H9 (cell line): Measurements from ENCODE around the gene CSRNP3. TPM values are rescaled to one million over a fixed set of nuclear protein-coding genes. Genes with fewer than 3 reads are reported as not detected.

ENCODE experiments used
- DNase-seq: peaks from one replicate; pipeline ENCODE4 v3.0.0-alpha.2; 2017
- H2AFZ ChIP-seq: one replicate; pipeline ENCODE4 v1.6.1; 2013; ENCODE audit warnings: mild to moderate bottlenecking, low read length, control low read depth, moderate library complexity
- H2AK5ac ChIP-seq: 2 replicates; pipeline ENCODE4 v1.6.1; 2013; ENCODE audit warnings: low read length, control low read depth, mixed read lengths; ENCODE audit not compliant: insufficient read length
- H2BK120ac ChIP-seq: one replicate; pipeline ENCODE4 v1.6.1; 2013; ENCODE audit warnings: low read depth, mild to moderate bottlenecking, low read length, control low read depth, inconsistent platforms; ENCODE audit not compliant: poor library complexity, severe bottlenecking
- H2BK12ac ChIP-seq: 2 replicates; pipeline ENCODE4 v1.6.1; 2013; ENCODE audit warnings: low read length, control low read depth, mixed read lengths, low read depth; ENCODE audit not compliant: insufficient read length
- H2BK15ac ChIP-seq: 2 replicates; pipeline ENCODE4 v1.6.1; 2013; ENCODE audit warnings: low read depth, low read length, control low read depth
- H2BK20ac ChIP-seq: one replicate; pipeline ENCODE4 v1.6.1; 2013; ENCODE audit warnings: low read depth, mild to moderate bottlenecking, low read length, control low read depth, inconsistent platforms; ENCODE audit not compliant: poor library complexity, severe bottlenecking
- H2BK5ac ChIP-seq: 2 replicates; pipeline ENCODE4 v1.6.1; 2013; ENCODE audit warnings: low read length, control low read depth, mixed read lengths; ENCODE audit not compliant: insufficient read length
- H3K14ac ChIP-seq: 2 replicates; pipeline ENCODE4 v1.6.1; 2013; ENCODE audit warnings: low read length, control low read depth; ENCODE audit not compliant: insufficient read depth
- H3K18ac ChIP-seq: 2 replicates; pipeline ENCODE4 v1.6.1; 2013; ENCODE audit warnings: low read depth, mild to moderate bottlenecking, mixed read lengths, low read length, control low read depth; ENCODE audit not compliant: insufficient read length
- H3K23ac ChIP-seq: 2 replicates; pipeline ENCODE4 v1.6.1; 2013; ENCODE audit warnings: low read length, control low read depth, mixed read lengths, low read depth; ENCODE audit not compliant: insufficient read length
- H3K23me2 ChIP-seq: 2 replicates; pipeline ENCODE4 v1.6.1; 2013; ENCODE audit warnings: low read depth, mild to moderate bottlenecking, mixed read lengths, low read length, control low read depth; ENCODE audit not compliant: insufficient read length, poor library complexity, severe bottlenecking
- H3K27ac ChIP-seq: 2 replicates; pipeline ENCODE4 v1.5.1; 2013; ENCODE audit warnings: low read length, control low read depth, mixed read lengths, low read depth; ENCODE audit not compliant: insufficient read length
- H3K27me3 ChIP-seq: 2 replicates; pipeline ENCODE4 v1.6.1; 2013; ENCODE audit warnings: low read length, control low read depth, inconsistent platforms; ENCODE audit not compliant: insufficient read depth
- H3K4ac ChIP-seq: 2 replicates; pipeline ENCODE4 v1.6.1; 2013; ENCODE audit warnings: low read depth, mild to moderate bottlenecking, control low read depth, inconsistent platforms, low read length, moderate library complexity
- H3K4me1 ChIP-seq: 2 replicates; pipeline ENCODE4 v1.6.1; 2013; ENCODE audit warnings: low read length, control low read depth, inconsistent platforms; ENCODE audit not compliant: insufficient read depth
- H3K4me2 ChIP-seq: 2 replicates; pipeline ENCODE4 v1.6.1; 2013; ENCODE audit warnings: low read length, control low read depth, mixed read lengths; ENCODE audit not compliant: insufficient read length, insufficient read depth
- H3K56ac ChIP-seq: 2 replicates; pipeline ENCODE4 v1.6.1; 2013; ENCODE audit warnings: low read depth, mild to moderate bottlenecking, mixed read lengths, low read length, control low read depth; ENCODE audit not compliant: insufficient read length
- H3K79me1 ChIP-seq: 2 replicates; pipeline ENCODE4 v1.6.1; 2013; ENCODE audit warnings: low read depth, mild to moderate bottlenecking, moderate library complexity, low read length, control low read depth, inconsistent platforms; ENCODE audit not compliant: insufficient read depth, poor library complexity, severe bottlenecking
- H3K79me2 ChIP-seq: 2 replicates; pipeline ENCODE4 v1.6.1; 2013; ENCODE audit warnings: low read length, control low read depth, inconsistent platforms; ENCODE audit not compliant: insufficient read depth
- H3K9ac ChIP-seq: 2 replicates; pipeline ENCODE4 v1.6.1; 2013; ENCODE audit warnings: low read length, control low read depth, mixed read lengths; ENCODE audit not compliant: insufficient read length; ENCODE audit errors: extremely low read depth
- H3K9me3 ChIP-seq: one replicate; pipeline ENCODE4 v1.6.1; 2013; ENCODE audit warnings: low read depth, low read length, inconsistent platforms; ENCODE audit not compliant: control insufficient read depth
- H3T11ph ChIP-seq: one replicate; pipeline ENCODE4 v1.6.1; 2013; ENCODE audit warnings: mild to moderate bottlenecking, low read length, control low read depth, inconsistent platforms
- H4K20me1 ChIP-seq: one replicate; pipeline ENCODE4 v1.6.1; 2013; ENCODE audit not compliant: control insufficient read depth, insufficient read length, insufficient read depth
- H4K5ac ChIP-seq: 2 replicates; pipeline ENCODE4 v1.6.1; 2013; ENCODE audit warnings: low read depth, mild to moderate bottlenecking, mixed read lengths, low read length, control low read depth; ENCODE audit not compliant: insufficient read length
- H4K8ac ChIP-seq: replicated peaks from 2 replicates; pipeline ENCODE4 v1.6.1; 2013; ENCODE audit warnings: low read length, control low read depth, mixed read lengths, low read depth; ENCODE audit not compliant: insufficient read length
- H4K91ac ChIP-seq: 2 replicates; pipeline ENCODE4 v1.6.1; 2013; ENCODE audit warnings: low read depth, mild to moderate bottlenecking, moderate library complexity, mixed read lengths, low read length, control low read depth; ENCODE audit not compliant: insufficient read length
- H3K27ac Mint-ChIP-seq, 3 experiments: 2 replicates in 2 of 3; 3 replicates in 1 of 3; pipeline ENCODE4 v1.8.0; 2020 to 2021; ENCODE audit warnings: mixed read lengths in 3 of 3, mild to moderate bottlenecking in 1 of 3, moderate library complexity in 1 of 3
- H3K27me3 Mint-ChIP-seq: 2 replicates; pipeline ENCODE4 v1.8.0; 2021; ENCODE audit warnings: low read depth, mild to moderate bottlenecking, moderate library complexity, mixed read lengths
- H3K36me3 Mint-ChIP-seq, 3 experiments: 2 replicates in 2 of 3; 3 replicates in 1 of 3; pipeline ENCODE4 v1.8.0; 2020 to 2021; ENCODE audit warnings: low read depth in 3 of 3, mixed read lengths in 3 of 3; ENCODE audit not compliant: insufficient read depth in 1 of 3
- H3K4me1 Mint-ChIP-seq, 2 experiments: 2 replicates each; pipeline ENCODE4 v1.8.0; 2020; ENCODE audit warnings: mixed read lengths in 2 of 2
- H3K4me3 Mint-ChIP-seq, 2 experiments: 2 replicates in 1 of 2; 3 replicates in 1 of 2; pipeline ENCODE4 v1.8.0; 2020 to 2021; ENCODE audit warnings: mild to moderate bottlenecking in 2 of 2, mixed read lengths in 2 of 2, moderate library complexity in 1 of 2
- H3K9me3 Mint-ChIP-seq, 2 experiments: 2 replicates in 1 of 2; 3 replicates in 1 of 2; pipeline ENCODE4 v1.8.0; 2020; ENCODE audit warnings: mild to moderate bottlenecking in 2 of 2, mixed read lengths in 2 of 2, moderate library complexity in 1 of 2
- WGBS: extraction: QIAGEN DNeasy Blood & Tissue Kit; methylation state at CpG from one replicate; pipeline ENCODE4 v1.1.7; 2013; ENCODE audit warnings: missing lambda C conversion rate, low lambda C conversion rate, mixed read lengths; ENCODE audit not compliant: insufficient read length; ENCODE audit errors: extremely low coverage; 5-methylcytosine and 5-hydroxymethylcytosine counted together
- total RNA-seq: library from RNA; stranded (reverse); gene quantifications from 2 replicates; pipeline ENCODE4 v1.2.1, GENCODE V29; 2021
- TF ChIP-seq, protein P1 (sequence below): fragments of 200-600 bp; sonication (generic); conservative IDR thresholded peaks from 3 replicates; pipeline ENCODE4 v1.8.0; 2021; ENCODE audit warnings: antibody characterized with exemption, mild to moderate bottlenecking

Gene CSRNP3
- total RNA-seq, 1 experiment from 2014 or later = 3.6 TPM

DNA sequence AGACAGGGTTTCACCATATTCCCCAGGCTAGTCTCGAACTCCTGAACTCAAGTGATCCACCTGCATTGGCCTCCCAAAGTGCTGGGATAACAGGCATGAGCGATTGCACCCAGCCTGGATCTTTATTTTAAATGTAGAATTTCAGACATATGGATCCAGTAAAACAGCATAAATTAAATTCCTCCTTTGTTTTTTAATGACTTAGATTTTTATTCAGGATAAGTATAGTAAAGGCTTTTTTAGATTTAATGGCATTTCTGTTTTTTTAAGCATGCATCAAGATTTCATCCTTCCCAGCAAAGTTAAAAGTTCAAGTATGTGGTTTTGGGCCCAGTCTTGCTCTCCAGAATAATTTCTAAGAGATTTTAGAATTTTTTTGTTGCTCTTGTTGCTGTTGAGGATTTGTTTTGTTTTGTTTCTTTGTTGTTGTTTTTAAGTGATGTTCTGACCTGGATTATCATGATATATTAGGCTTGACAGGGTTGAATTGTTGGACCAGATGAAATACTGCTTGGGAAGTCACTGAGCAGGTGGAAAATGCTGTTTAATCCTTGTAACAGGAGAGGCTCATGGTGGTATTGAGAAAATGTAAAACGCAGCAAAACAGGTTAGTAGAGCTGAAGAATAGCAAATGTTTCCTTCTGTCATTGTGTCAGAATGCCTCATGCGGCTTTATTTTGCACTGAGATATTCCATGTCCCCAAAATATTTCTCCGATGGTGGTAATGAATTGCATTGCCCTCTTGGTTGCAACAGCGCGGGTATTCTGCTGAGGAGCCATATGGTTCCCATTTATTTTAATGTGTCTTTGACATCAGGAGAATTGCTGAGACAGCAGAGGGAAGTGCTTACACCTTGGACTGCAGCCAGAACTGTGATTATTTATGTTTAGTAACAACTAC lies 176.7 kb downstream of the CSRNP3 start:
- no peaks in the 10 kb centered on the region for H3K23me2 ChIP-seq
- H4K8ac ChIP-seq = no peak overlapping the region
- no peak overlapping the region for H2BK15ac ChIP-seq
- H3K27ac Mint-ChIP-seq = peak overlapping the region; percentile 42 to 91 (median 47); a peak in 6 of 7 replicates
- no peak overlapping the region for H4K91ac ChIP-seq
- H3K23ac ChIP-seq = no peak overlapping the region
- H2BK5ac ChIP-seq = no peak overlapping the region
- no peak overlapping the region for H3K9ac ChIP-seq
- H2BK12ac ChIP-seq = no peak overlapping the region
- no peak overlapping the region for H2AFZ ChIP-seq
- no peaks in the 10 kb centered on the region; the same call in 1 of the 2 replicates for H3K4me1 ChIP-seq
- H3K9me3 ChIP-seq = no peaks in the 10 kb centered on the region
- H3K4me2 ChIP-seq = no peak overlapping the region
- peaks cover 0 to 7% of the 10 kb centered on the region in 2 experiments; a peak in 1 of 5 replicates for H3K9me3 Mint-ChIP-seq
- no peaks in the 10 kb centered on the region for H4K20me1 ChIP-seq
- H3K4ac ChIP-seq = no peak overlapping the region
- H3K14ac ChIP-seq = no peak overlapping the region
- no peaks in the 10 kb centered on the region for H3K27me3 Mint-ChIP-seq
- H3K27me3 ChIP-seq = no peaks in the 10 kb centered on the region
- no peak overlapping the region for H3T11ph ChIP-seq
- H3K4me1 Mint-ChIP-seq = peaks cover 6 to 7% of the 10 kb centered on the region in 2 experiments
- H3K27ac ChIP-seq = no peak overlapping the region
- WGBS = no CpG with 5 or more reads among the region's 7 CpGs
- no peak overlapping the region for H2AK5ac ChIP-seq
- no peak overlapping the region for H3K56ac ChIP-seq
- H4K5ac ChIP-seq = no peak overlapping the region
- H3K18ac ChIP-seq = no peak overlapping the region
- no peaks in the 10 kb centered on the region for H3K79me2 ChIP-seq
- H2BK120ac ChIP-seq = no peak overlapping the region
- TF ChIP-seq, protein P1, sequence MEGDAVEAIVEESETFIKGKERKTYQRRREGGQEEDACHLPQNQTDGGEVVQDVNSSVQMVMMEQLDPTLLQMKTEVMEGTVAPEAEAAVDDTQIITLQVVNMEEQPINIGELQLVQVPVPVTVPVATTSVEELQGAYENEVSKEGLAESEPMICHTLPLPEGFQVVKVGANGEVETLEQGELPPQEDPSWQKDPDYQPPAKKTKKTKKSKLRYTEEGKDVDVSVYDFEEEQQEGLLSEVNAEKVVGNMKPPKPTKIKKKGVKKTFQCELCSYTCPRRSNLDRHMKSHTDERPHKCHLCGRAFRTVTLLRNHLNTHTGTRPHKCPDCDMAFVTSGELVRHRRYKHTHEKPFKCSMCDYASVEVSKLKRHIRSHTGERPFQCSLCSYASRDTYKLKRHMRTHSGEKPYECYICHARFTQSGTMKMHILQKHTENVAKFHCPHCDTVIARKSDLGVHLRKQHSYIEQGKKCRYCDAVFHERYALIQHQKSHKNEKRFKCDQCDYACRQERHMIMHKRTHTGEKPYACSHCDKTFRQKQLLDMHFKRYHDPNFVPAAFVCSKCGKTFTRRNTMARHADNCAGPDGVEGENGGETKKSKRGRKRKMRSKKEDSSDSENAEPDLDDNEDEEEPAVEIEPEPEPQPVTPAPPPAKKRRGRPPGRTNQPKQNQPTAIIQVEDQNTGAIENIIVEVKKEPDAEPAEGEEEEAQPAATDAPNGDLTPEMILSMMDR = no peak
- no peak overlapping the region for H2BK20ac ChIP-seq
- H3K36me3 Mint-ChIP-seq = peaks cover 6 to 13% (median 8%) of the 10 kb centered on the region in 3 experiments; a peak in 6 of 7 replicates
- H3K4me3 Mint-ChIP-seq = no peak overlapping the region
- DNase-seq = no peak
- H3K79me1 ChIP-seq = no peaks in the 10 kb centered on the region
